ENCODE data around the gene TMPRSS11D.

- TF ChIP-seq CTCF (IDR thresholded peaks at IDR 0.05; ENCODE audit: low read depth, low read length, poor library complexity, severe bottlenecking) (no peak), EZH2phosphoT487 (IDR thresholded peaks at IDR 0.05; ENCODE audit: borderline replicate concordance, low read length) (no peak)
These were observed 34.6 kb upstream of the TMPRSS11D start for GRCh38 chr4:67918428-67918827.
